Measurements from ENCODE around the gene HSPH1. TPM values are rescaled to one million over a fixed set of nuclear protein-coding genes. Genes with fewer than 3 reads are reported as not detected.
A peak's percentile ranks its signal among the peaks of the same experiment; 100 is the strongest.

HSPH1 gene
- total RNA-seq, 4 donors from 2014 or later, result 29.3 to 86.1 (median 34.9) TPM

GRCh38 chr13:31175847-31176532, 14.3 kb upstream of the HSPH1 start:
- Histone ChIP-seq H3K27ac (no peak overlapping the region), H3K27me3 (no peaks in the 10 kb centered on the region), H3K9me3 (no peaks in the 10 kb centered on the region), H3K4me1 (peaks cover 0 to 19% (median 0%) of the 10 kb centered on the region in 3 donors), H3K4me3 (no peak overlapping the region), H3K36me3 (no peaks in the 10 kb centered on the region)
- TF ChIP-seq POLR2A (IDR thresholded peaks at IDR 0.05), result no peak
- no peak for TF ChIP-seq CTCF (IDR thresholded peaks at IDR 0.05)
- intact Hi-C loops (cut with DNase I), result no loop called here
- WGBS, 2 donors, result 76 to 79% methylated on average over 2 to 3 of the region's 3 CpGs
- DNase-seq, result no peak

DNA sequence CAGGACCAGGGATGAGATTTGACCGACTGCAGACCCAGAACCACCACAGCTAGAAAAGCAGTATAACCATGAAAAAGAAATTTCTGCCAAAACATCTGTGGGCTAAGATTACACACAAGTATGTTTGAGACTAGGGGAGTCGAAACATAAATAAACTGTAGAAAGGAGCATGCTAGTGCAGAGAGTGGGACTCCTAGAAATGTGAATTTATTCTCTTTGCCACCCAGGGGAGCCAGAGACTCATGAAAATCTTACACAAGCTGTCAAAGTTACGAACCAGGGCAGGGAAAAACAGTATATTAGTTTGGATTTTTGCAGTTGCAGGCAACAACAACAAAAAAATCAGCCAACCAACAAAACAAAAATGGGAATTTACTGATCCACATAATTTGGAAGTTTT, 12.3 kb upstream of the HSPH1 start:
- H3K27me3 ChIP-seq, result no peaks in the 10 kb centered on the region

GRCh38 chr13:31172535-31172934, 10.8 kb upstream of the HSPH1 start:
- no peak for DNase-seq
- WGBS, 2 donors, result 13 to 50% methylated on average over 2 of the region's 2 CpGs
- H3K27me3 ChIP-seq, result no peaks in the 10 kb centered on the region
- no peaks in the 10 kb centered on the region for H3K36me3 ChIP-seq
- TF ChIP-seq CTCF (IDR thresholded peaks at IDR 0.05) (no peak), POLR2A (IDR thresholded peaks at IDR 0.05) (no peak)
- peak overlapping the region in 1 of 4 donors; percentile 24 for H3K27ac ChIP-seq
- no peak overlapping the region for H3K4me3 ChIP-seq
- no peaks in the 10 kb centered on the region for H3K9me3 ChIP-seq
- intact Hi-C loops (cut with DNase I), result no loop called here
- H3K4me1 ChIP-seq, result peaks cover 0 to 19% (median 0%) of the 10 kb centered on the region in 3 donors

More for the DNA sequence above, 12.3 kb upstream of the HSPH1 start:
- TF ChIP-seq CTCF (IDR thresholded peaks at IDR 0.05) (peak in 1 of 6 experiments; percentile 4), POLR2A (IDR thresholded peaks at IDR 0.05) (no peak)
- peaks cover 0 to 19% (median 0%) of the 10 kb centered on the region in 3 donors for H3K4me1 ChIP-seq
- H3K36me3 ChIP-seq, result no peaks in the 10 kb centered on the region
- no peaks in the 10 kb centered on the region for H3K9me3 ChIP-seq
- 63 to 66% methylated on average over 2 to 3 of the region's 3 CpGs for WGBS, 2 donors
- H3K27ac ChIP-seq, result no peak overlapping the region
- H3K4me3 ChIP-seq, result no peak overlapping the region
- intact Hi-C loops (cut with DNase I), result no loop called here
- no peak for DNase-seq

DNA sequence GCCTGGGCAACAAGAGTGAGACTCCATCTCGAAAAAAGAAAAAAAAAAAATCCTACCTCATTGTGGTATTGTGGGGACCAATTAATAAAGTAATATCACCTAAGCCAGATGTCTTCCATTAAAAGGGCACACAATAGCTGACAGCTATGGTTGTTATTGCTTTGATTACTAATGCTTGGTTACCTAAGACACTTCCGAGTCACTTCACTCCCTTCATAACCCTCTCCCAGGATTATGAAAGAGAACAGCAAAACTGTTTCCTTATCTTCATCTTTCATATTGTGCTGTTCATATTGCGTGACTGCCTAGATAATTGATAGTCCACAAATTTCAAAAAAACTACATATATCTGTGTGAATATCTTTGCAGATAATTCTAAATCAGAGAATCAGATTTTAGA, 10.3 kb upstream of the HSPH1 start:
- TF ChIP-seq POLR2A (IDR thresholded peaks at IDR 0.05) (no peak), CTCF (IDR thresholded peaks at IDR 0.05) (no peak)
- intact Hi-C loops (cut with DNase I), result no loop called here
- WGBS, 2 donors, result 37 to 54% methylated on average over 3 of the region's 3 CpGs
- no peaks in the 10 kb centered on the region for H3K9me3 ChIP-seq
- no peaks in the 10 kb centered on the region for H3K36me3 ChIP-seq
- peaks cover 0 to 19% (median 0%) of the 10 kb centered on the region in 3 donors for H3K4me1 ChIP-seq
- H3K27ac ChIP-seq, result peak overlapping the region in 2 of 4 donors; percentile 6 to 25
- H3K27me3 ChIP-seq, result no peaks in the 10 kb centered on the region
- DNase-seq, result no peak
- no peak overlapping the region for H3K4me3 ChIP-seq

GRCh38 chr13:31168736-31169135, 7.0 kb upstream of the HSPH1 start:
- no peaks in the 10 kb centered on the region for H3K27me3 ChIP-seq
- 83% methylated on average over 8 to 11 of the region's 11 CpGs for whole genome bisulfite sequencing, 2 donors
- no peaks in the 10 kb centered on the region for H3K9me3 ChIP-seq
- intact Hi-C loops (cut with DNase I), result no loop called here
- no peak overlapping the region for H3K4me3 ChIP-seq
- H3K4me1 ChIP-seq, result peaks cover 0 to 19% (median 0%) of the 10 kb centered on the region in 3 donors
- DNase-seq, result no peak
- no peak for TF ChIP-seq POLR2A (IDR thresholded peaks at IDR 0.05)
- no peak for TF ChIP-seq CTCF (IDR thresholded peaks at IDR 0.05)
- no peaks in the 10 kb centered on the region for H3K36me3 ChIP-seq
- no peak overlapping the region for H3K27ac ChIP-seq
